PFSK-1 (cell line): ENCODE measurements around the gene LINC01488.

Experiments used
- FOXP2 ChIP-seq: optimal IDR thresholded peaks from 2 replicates; pipeline ENCODE3; 2011; ENCODE audit warnings: borderline replicate concordance, control low read depth, inconsistent platforms; ENCODE audit not compliant: insufficient read depth; ENCODE audit errors: extremely low read length, extremely low read depth
- POLR2AphosphoS5 ChIP-seq: IDR thresholded peaks from 2 replicates; pipeline ENCODE4 v1.6.1; 2012; ENCODE audit warnings: low read depth, mild to moderate bottlenecking, control low read depth, low read length, moderate library complexity
- SIN3A ChIP-seq: IDR thresholded peaks from 2 replicates; pipeline ENCODE4 v1.6.1; 2012; ENCODE audit warnings: mild to moderate bottlenecking, low read length, moderate library complexity, borderline replicate concordance; ENCODE audit not compliant: insufficient read depth
- TAF1 ChIP-seq: IDR thresholded peaks from 2 replicates; pipeline ENCODE4 v1.6.1; 2012; ENCODE audit warnings: low read length, control low read depth, borderline replicate concordance; ENCODE audit not compliant: insufficient read depth
- TF ChIP-seq, protein P1 (sequence below), 2 experiments: IDR thresholded peaks; 2 replicates each; pipeline versions ENCODE4 v1.6.1 to v1.8.0; 2011 to 2012; ENCODE audit warnings: low read depth in 2 of 2, low read length in 2 of 2, control low read depth in 1 of 2, inconsistent platforms in 1 of 2, mild to moderate bottlenecking in 1 of 2, moderate library complexity in 1 of 2; ENCODE audit not compliant: insufficient read depth in 1 of 2

The LINC01488 gene

DNA sequence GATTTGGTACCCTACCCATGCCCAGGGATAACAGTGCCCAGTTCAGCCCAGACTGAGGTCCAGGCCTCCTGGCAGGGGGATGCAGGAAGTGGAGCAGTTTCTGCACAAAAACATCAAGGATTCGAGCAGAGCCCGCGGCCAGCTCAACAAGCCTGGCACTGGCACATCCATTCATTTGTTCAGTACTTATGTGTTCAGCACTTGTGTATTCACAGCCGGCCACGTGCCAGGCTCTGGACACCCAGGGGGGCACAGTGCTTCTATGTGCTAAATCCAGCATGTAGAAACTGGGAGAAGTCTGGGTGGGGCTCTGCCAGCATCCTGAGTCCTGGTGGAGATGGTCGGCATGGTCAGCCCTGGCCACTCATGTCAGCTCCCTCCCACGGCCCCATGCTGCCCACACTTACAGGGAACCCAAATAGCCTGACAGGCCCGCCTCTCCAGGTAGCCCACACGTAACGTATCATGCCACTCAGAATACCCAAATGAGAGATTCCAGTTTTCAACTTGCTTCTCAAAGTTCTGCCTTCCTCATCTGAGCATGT, 28.5 kb downstream of the LINC01488 start:
- TF ChIP-seq POLR2AphosphoS5 (no peak), SIN3A (no peak), TAF1 (no peak), FOXP2 (no peak)
- TF ChIP-seq, protein P1, sequence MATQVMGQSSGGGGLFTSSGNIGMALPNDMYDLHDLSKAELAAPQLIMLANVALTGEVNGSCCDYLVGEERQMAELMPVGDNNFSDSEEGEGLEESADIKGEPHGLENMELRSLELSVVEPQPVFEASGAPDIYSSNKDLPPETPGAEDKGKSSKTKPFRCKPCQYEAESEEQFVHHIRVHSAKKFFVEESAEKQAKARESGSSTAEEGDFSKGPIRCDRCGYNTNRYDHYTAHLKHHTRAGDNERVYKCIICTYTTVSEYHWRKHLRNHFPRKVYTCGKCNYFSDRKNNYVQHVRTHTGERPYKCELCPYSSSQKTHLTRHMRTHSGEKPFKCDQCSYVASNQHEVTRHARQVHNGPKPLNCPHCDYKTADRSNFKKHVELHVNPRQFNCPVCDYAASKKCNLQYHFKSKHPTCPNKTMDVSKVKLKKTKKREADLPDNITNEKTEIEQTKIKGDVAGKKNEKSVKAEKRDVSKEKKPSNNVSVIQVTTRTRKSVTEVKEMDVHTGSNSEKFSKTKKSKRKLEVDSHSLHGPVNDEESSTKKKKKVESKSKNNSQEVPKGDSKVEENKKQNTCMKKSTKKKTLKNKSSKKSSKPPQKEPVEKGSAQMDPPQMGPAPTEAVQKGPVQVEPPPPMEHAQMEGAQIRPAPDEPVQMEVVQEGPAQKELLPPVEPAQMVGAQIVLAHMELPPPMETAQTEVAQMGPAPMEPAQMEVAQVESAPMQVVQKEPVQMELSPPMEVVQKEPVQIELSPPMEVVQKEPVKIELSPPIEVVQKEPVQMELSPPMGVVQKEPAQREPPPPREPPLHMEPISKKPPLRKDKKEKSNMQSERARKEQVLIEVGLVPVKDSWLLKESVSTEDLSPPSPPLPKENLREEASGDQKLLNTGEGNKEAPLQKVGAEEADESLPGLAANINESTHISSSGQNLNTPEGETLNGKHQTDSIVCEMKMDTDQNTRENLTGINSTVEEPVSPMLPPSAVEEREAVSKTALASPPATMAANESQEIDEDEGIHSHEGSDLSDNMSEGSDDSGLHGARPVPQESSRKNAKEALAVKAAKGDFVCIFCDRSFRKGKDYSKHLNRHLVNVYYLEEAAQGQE (IDR thresholded peaks at IDR 0.05; ENCODE audit: insufficient read depth in 1 of 2, low read depth in 2 of 2, low read length in 2 of 2) = no peak

DNA sequence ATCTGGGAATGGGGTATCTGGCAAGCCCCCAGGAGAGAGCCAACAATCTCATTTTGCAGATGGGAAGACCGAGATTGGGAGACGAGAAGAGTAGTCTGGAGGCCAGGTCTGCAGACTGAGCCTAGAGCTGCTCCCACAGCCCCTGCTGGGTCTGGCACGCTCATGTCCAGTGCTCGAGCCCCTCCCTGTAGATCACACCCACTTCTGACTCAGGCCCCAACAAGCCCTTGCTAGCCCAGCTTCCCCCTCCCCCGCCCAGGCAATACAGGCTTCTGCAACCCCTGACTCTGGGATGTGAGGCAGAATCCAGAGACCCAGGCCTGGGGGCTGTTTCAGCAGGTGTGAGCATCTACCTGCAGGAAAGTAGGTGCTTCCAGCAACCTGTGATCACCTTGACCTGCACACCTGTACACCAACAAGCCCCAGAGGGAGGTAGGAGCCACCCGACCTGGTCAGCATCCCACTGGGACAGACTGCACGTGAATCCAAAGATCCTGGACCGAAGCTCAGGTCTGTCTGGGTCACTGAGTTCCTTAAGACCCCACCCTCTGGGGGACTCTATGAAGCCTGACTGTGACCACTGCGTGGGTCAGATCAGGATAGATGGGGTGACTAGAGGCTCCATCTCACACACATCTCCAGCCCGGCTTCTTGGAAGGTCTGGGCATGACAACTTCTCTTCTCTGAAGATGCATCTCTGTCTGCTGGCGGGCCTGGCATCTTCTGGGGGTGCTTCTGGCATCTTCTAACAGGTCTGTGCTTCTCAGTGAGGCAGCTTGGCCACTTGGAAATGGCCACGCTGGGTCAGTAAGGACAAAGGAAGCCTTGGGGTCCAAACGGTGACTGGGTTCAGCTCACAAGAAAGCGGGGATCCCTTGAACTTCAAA, 29.3 kb downstream of the LINC01488 start:
- TF ChIP-seq, protein P1 (IDR thresholded peaks at IDR 0.05; ENCODE audit: insufficient read depth in 1 of 2, low read depth in 2 of 2, low read length in 2 of 2) = no peak
- TF ChIP-seq TAF1 (no peak), SIN3A (no peak), FOXP2 (no peak), POLR2AphosphoS5 (no peak)

DNA sequence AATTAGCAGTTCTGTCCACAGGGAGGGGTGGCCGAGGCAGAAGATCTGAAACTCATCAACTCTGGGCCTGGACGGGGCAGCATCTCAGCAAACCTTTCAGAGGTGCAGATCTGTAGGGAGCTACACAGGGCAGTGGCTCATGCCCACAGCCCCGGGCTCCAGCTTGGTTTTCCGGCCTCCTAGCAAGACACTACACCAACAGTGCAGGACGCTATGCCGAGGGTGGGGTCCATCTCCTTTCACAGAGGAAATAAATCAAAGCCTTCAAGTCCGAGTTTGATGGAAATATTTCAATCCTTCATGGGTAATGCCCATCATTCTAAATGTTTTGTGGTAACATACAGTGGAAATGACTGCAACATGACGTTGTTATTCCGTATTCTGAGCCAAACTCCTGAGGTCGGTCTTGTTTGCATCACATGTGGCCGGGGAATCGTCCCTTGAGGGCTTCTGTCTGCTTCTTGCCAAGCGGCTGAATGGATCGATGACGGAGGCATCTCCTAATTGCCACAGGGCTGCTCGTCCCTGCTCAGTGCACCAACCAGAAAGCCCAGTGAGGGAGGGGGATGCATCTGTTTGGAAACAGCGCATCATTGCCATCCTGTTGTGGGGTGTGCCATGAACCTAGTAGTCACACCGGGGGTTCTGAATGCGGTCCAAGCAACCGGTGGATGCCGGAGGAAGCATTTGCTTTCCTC, 30.0 kb downstream of the LINC01488 start:
- TF ChIP-seq FOXP2 (no peak), POLR2AphosphoS5 (no peak), TAF1 (no peak), SIN3A (no peak)
- TF ChIP-seq, protein P1 (IDR thresholded peaks at IDR 0.05; ENCODE audit: insufficient read depth in 1 of 2, low read depth in 2 of 2, low read length in 2 of 2) = no peak

DNA sequence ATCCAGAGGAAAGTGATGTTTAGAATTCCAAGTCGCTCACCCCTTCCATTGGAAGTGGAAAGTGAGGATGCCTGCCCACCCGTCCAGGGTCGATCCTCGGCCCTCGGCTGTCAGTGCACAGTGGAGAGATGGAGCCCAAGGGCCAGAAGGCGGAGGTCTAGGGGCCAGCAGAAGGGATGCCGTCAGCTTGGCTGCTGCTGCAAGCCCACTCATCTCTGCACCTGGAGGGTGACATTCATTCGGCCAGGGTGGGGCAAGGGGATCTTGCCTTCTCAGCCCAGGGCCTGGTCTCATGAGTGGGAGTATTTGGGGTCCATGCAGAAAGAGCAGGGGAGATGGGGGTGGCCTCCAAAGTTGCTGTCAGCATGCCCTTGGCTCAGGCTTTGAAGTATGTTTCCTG, 30.7 kb downstream of the LINC01488 start:
- TF ChIP-seq, protein P1 (IDR thresholded peaks at IDR 0.05; ENCODE audit: insufficient read depth in 1 of 2, low read depth in 2 of 2, low read length in 2 of 2) = no peak
- no peak for TF ChIP-seq TAF1
- TF ChIP-seq FOXP2 = no peak
